ENCODE data around the gene CLCN5. TPM values are rescaled to one million over a fixed set of nuclear protein-coding genes. Genes with fewer than 3 reads are reported as not detected.

Gene CLCN5
- total and polyA plus RNA-seq, 2 of the 13 experiments (the other 11 are each of a cell fraction or from before 2014, with no cell fraction given) = 7.8 to 27.3 TPM

DNA sequence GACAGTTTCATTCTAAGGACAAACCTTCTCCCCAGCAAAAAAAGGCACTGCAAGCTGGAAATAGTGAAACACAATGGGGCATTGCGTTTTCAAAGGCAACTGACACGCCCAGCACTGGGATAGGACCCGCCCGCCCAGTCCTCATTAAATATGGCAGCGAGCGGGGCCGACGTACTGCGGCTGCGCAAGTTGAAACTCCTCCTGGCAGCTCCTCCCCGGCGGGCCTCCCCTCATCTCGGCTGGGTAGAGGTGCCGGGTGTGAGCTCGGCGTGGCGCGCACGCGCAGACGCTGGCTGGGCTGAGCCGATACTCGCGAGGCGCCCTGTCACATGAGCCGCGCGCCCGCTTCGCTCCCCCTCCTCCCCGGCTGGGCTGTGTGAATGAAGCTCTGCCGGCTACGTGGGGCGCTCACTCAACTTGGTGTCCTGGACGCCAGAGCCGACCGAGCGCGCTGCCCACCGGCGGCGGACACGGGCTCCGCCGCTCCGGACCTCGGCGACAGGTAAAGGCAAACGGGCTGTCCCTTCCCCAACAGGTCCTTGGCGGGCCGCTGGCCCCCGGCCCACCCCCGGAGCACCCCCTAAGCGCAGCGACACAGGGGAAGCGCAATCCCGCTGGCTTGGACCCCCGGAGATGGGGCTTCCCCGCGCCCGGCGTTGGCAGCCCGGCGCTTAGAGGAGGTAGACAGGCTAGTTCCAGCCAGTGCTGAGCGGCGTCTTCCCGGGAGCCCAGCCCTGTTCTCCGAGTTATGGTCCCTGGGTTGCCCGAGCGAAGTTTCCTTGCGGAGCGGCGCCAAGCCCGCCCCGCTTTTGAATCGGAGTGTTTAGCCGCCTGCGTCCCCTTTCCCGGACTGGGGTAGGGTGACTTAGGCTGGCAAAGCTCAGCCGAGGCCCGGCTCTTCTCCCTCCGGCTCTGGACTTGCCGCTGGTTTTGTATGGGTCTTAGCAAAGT lies at the start of gene CLCN5 (continued):
- TF ChIP-seq, protein P1, sequence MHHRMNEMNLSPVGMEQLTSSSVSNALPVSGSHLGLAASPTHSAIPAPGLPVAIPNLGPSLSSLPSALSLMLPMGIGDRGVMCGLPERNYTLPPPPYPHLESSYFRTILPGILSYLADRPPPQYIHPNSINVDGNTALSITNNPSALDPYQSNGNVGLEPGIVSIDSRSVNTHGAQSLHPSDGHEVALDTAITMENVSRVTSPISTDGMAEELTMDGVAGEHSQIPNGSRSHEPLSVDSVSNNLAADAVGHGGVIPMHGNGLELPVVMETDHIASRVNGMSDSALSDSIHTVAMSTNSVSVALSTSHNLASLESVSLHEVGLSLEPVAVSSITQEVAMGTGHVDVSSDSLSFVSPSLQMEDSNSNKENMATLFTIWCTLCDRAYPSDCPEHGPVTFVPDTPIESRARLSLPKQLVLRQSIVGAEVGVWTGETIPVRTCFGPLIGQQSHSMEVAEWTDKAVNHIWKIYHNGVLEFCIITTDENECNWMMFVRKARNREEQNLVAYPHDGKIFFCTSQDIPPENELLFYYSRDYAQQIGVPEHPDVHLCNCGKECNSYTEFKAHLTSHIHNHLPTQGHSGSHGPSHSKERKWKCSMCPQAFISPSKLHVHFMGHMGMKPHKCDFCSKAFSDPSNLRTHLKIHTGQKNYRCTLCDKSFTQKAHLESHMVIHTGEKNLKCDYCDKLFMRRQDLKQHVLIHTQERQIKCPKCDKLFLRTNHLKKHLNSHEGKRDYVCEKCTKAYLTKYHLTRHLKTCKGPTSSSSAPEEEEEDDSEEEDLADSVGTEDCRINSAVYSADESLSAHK (CRISPR knock-in tag; IDR thresholded peaks at IDR 0.05; ENCODE audit: borderline replicate concordance) = no peak
- TF ChIP-seq, protein P2, sequence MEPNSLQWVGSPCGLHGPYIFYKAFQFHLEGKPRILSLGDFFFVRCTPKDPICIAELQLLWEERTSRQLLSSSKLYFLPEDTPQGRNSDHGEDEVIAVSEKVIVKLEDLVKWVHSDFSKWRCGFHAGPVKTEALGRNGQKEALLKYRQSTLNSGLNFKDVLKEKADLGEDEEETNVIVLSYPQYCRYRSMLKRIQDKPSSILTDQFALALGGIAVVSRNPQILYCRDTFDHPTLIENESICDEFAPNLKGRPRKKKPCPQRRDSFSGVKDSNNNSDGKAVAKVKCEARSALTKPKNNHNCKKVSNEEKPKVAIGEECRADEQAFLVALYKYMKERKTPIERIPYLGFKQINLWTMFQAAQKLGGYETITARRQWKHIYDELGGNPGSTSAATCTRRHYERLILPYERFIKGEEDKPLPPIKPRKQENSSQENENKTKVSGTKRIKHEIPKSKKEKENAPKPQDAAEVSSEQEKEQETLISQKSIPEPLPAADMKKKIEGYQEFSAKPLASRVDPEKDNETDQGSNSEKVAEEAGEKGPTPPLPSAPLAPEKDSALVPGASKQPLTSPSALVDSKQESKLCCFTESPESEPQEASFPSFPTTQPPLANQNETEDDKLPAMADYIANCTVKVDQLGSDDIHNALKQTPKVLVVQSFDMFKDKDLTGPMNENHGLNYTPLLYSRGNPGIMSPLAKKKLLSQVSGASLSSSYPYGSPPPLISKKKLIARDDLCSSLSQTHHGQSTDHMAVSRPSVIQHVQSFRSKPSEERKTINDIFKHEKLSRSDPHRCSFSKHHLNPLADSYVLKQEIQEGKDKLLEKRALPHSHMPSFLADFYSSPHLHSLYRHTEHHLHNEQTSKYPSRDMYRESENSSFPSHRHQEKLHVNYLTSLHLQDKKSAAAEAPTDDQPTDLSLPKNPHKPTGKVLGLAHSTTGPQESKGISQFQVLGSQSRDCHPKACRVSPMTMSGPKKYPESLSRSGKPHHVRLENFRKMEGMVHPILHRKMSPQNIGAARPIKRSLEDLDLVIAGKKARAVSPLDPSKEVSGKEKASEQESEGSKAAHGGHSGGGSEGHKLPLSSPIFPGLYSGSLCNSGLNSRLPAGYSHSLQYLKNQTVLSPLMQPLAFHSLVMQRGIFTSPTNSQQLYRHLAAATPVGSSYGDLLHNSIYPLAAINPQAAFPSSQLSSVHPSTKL (CRISPR knock-in tag; IDR thresholded peaks at IDR 0.05) = no peak
- TF ChIP-seq, protein P3, sequence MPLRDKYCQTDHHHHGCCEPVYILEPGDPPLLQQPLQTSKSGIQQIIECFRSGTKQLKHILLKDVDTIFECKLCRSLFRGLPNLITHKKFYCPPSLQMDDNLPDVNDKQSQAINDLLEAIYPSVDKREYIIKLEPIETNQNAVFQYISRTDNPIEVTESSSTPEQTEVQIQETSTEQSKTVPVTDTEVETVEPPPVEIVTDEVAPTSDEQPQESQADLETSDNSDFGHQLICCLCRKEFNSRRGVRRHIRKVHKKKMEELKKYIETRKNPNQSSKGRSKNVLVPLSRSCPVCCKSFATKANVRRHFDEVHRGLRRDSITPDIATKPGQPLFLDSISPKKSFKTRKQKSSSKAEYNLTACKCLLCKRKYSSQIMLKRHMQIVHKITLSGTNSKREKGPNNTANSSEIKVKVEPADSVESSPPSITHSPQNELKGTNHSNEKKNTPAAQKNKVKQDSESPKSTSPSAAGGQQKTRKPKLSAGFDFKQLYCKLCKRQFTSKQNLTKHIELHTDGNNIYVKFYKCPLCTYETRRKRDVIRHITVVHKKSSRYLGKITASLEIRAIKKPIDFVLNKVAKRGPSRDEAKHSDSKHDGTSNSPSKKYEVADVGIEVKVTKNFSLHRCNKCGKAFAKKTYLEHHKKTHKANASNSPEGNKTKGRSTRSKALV (CRISPR knock-in tag; IDR thresholded peaks at IDR 0.05) = peak; percentile 47; the same call in 1 of the 2 replicates
- TF ChIP-seq HNRNPLL (IDR thresholded peaks at IDR 0.05; ENCODE audit: low read depth, low read length, poor library complexity, severe bottlenecking) = peak; percentile 63
- TF ChIP-seq, protein P4, sequence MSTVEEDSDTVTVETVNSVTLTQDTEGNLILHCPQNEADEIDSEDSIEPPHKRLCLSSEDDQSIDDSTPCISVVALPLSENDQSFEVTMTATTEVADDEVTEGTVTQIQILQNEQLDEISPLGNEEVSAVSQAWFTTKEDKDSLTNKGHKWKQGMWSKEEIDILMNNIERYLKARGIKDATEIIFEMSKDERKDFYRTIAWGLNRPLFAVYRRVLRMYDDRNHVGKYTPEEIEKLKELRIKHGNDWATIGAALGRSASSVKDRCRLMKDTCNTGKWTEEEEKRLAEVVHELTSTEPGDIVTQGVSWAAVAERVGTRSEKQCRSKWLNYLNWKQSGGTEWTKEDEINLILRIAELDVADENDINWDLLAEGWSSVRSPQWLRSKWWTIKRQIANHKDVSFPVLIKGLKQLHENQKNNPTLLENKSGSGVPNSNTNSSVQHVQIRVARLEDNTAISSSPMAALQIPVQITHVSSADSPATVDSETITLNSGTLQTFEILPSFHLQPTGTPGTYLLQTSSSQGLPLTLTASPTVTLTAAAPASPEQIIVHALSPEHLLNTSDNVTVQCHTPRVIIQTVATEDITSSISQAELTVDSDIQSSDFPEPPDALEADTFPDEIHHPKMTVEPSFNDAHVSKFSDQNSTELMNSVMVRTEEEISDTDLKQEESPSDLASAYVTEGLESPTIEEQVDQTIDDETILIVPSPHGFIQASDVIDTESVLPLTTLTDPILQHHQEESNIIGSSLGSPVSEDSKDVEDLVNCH (CRISPR knock-in tag; IDR thresholded peaks at IDR 0.05) = no peak
- no peak for TF ChIP-seq ZNF674 (CRISPR knock-in tag; IDR thresholded peaks at IDR 0.05; ENCODE audit: low read depth)
- TF ChIP-seq MAFF (IDR thresholded peaks at IDR 0.05; ENCODE audit: low read depth, low read length) = no peak
- no peak for TF ChIP-seq MYNN (CRISPR knock-in tag; IDR thresholded peaks at IDR 0.05; ENCODE audit: low read depth)
- TF ChIP-seq, protein P5, sequence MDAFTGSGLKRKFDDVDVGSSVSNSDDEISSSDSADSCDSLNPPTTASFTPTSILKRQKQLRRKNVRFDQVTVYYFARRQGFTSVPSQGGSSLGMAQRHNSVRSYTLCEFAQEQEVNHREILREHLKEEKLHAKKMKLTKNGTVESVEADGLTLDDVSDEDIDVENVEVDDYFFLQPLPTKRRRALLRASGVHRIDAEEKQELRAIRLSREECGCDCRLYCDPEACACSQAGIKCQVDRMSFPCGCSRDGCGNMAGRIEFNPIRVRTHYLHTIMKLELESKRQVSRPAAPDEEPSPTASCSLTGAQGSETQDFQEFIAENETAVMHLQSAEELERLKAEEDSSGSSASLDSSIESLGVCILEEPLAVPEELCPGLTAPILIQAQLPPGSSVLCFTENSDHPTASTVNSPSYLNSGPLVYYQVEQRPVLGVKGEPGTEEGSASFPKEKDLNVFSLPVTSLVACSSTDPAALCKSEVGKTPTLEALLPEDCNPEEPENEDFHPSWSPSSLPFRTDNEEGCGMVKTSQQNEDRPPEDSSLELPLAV (CRISPR knock-in tag; conservative IDR thresholded peaks at IDR 0.05; ENCODE audit: low read depth) = no peak
- TF ChIP-seq, protein P6, sequence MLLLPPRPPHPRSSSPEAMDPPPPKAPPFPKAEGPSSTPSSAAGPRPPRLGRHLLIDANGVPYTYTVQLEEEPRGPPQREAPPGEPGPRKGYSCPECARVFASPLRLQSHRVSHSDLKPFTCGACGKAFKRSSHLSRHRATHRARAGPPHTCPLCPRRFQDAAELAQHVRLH (CRISPR knock-in tag; IDR thresholded peaks at IDR 0.05; ENCODE audit: borderline replicate concordance, low read depth) = no peak; the same call in 1 of the 2 replicates
- TF ChIP-seq ZBTB21 (CRISPR knock-in tag; IDR thresholded peaks at IDR 0.05) = no peak
- no peak for TF ChIP-seq ELF3 (CRISPR knock-in tag; IDR thresholded peaks at IDR 0.05)
- TF ChIP-seq, protein P7, sequence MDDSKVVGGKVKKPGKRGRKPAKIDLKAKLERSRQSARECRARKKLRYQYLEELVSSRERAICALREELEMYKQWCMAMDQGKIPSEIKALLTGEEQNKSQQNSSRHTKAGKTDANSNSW (CRISPR knock-in tag; IDR thresholded peaks at IDR 0.05; ENCODE audit: borderline replicate concordance) = no peak
- peak; percentile 66 for TF ChIP-seq KMT2B (CRISPR knock-in tag; IDR thresholded peaks at IDR 0.05)
